ENCODE data around the gene SCN8A.

The SCN8A gene

GRCh38 chr12:51675071-51675803 is 84.2 kb downstream of the SCN8A start:
- H3K27ac Mint-ChIP-seq: no peak overlapping the region
- no peaks in the 10 kb centered on the region for H3K9me3 Mint-ChIP-seq
- no peak overlapping the region for H3K4me3 Mint-ChIP-seq
- DNase-seq: no peak
- TF ChIP-seq CTCF (IDR thresholded peaks at IDR 0.05): no peak
- peaks cover 6% of the 10 kb centered on the region for H3K27me3 Mint-ChIP-seq (ENCODE audit: low read depth, poor library complexity)
- H3K4me1 Mint-ChIP-seq: peaks cover 9% of the 10 kb centered on the region
- no peaks in the 10 kb centered on the region for H3K36me3 Mint-ChIP-seq (ENCODE audit: low read depth)

- Mint-ChIP-seq H3K4me3 (no peak overlapping the region), H3K27me3 (ENCODE audit: low read depth, poor library complexity) (peaks cover 8% of the 10 kb centered on the region), H3K4me1 (peaks cover 9% of the 10 kb centered on the region), H3K36me3 (ENCODE audit: low read depth) (no peaks in the 10 kb centered on the region), H3K27ac (no peak overlapping the region), H3K9me3 (no peaks in the 10 kb centered on the region)
- DNase-seq: no peak
- TF ChIP-seq CTCF (IDR thresholded peaks at IDR 0.05): no peak
Measured at GRCh38 chr12:51676875-51677274, 85.8 kb downstream of the SCN8A start.

- H3K27ac Mint-ChIP-seq: no peak overlapping the region
- H3K4me1 Mint-ChIP-seq: peaks cover 9% of the 10 kb centered on the region
- TF ChIP-seq CTCF (IDR thresholded peaks at IDR 0.05): no peak
- peaks cover 11% of the 10 kb centered on the region for H3K27me3 Mint-ChIP-seq (ENCODE audit: low read depth, poor library complexity)
- DNase-seq: no peak
- H3K36me3 Mint-ChIP-seq (ENCODE audit: low read depth): no peaks in the 10 kb centered on the region
- H3K9me3 Mint-ChIP-seq: no peaks in the 10 kb centered on the region
- no peak overlapping the region for H3K4me3 Mint-ChIP-seq
Measured at GRCh38 chr12:51677284-51677968, 86.4 kb downstream of the SCN8A start.

GRCh38 chr12:51678086-51678724 is 87.2 kb downstream of the SCN8A start:
- peak; percentile 41 for DNase-seq
- H3K27ac Mint-ChIP-seq: no peak overlapping the region
- no peaks in the 10 kb centered on the region for H3K36me3 Mint-ChIP-seq (ENCODE audit: low read depth)
- peak; percentile 76 for TF ChIP-seq CTCF (IDR thresholded peaks at IDR 0.05)
- H3K9me3 Mint-ChIP-seq: no peaks in the 10 kb centered on the region
- H3K27me3 Mint-ChIP-seq (ENCODE audit: low read depth, poor library complexity): peaks cover 14% of the 10 kb centered on the region
- no peak overlapping the region for H3K4me3 Mint-ChIP-seq
- H3K4me1 Mint-ChIP-seq: peaks cover 9% of the 10 kb centered on the region

GRCh38 chr12:51682981-51683380 is 91.9 kb downstream of the SCN8A start:
- no peak overlapping the region for H3K4me3 Mint-ChIP-seq
- no peak overlapping the region for H3K27ac Mint-ChIP-seq
- TF ChIP-seq CTCF (IDR thresholded peaks at IDR 0.05): no peak

More at GRCh38 chr12:51682981-51683380, 91.9 kb downstream of the SCN8A start:
- H3K9me3 Mint-ChIP-seq: no peaks in the 10 kb centered on the region
- DNase-seq: no peak
- no peaks in the 10 kb centered on the region for H3K4me1 Mint-ChIP-seq
- H3K36me3 Mint-ChIP-seq (ENCODE audit: low read depth): no peaks in the 10 kb centered on the region
- H3K27me3 Mint-ChIP-seq (ENCODE audit: low read depth, poor library complexity): peaks cover 10% of the 10 kb centered on the region

Measured in nephron progenitor cell (in vitro differentiated cells).